Peyer's patch (tissue), 4 donors: Measurements from ENCODE around the gene WDR46. TPM values are rescaled to one million over a fixed set of nuclear protein-coding genes. Genes with fewer than 3 reads are reported as not detected.

Source experiments
- DNase-seq, 3 donors: peaks; one replicate each; pipeline ENCODE4 v3.0.0-alpha.2; 2017 to 2019
- H3K27ac ChIP-seq, 4 donors: fragments of 200-600 bp; sonication (generic); one replicate each; pipeline ENCODE4 v1.5.1; 2016 to 2019
- H3K27me3 ChIP-seq, 2 donors: fragments of 200-600 bp; sonication (generic); one replicate each; pipeline ENCODE4 v1.5.1; 2019
- H3K36me3 ChIP-seq, 3 donors: fragments of 200-600 bp; sonication (generic); one replicate each; pipeline ENCODE4 v1.5.1; 2016 to 2019
- H3K4me1 ChIP-seq, 4 donors: fragments of 200-600 bp; sonication (generic); one replicate each; pipeline ENCODE4 v1.5.1; 2016 to 2019
- H3K4me3 ChIP-seq, 4 donors: fragments of 200-600 bp; sonication (generic); 1 replicate in 3 of 4; 2 replicates in 1 of 4; pipeline ENCODE4 v1.5.1; 2016 to 2019; ENCODE audit warnings: mild to moderate bottlenecking in 1 of 4
- H3K9me3 ChIP-seq, 4 donors: fragments of 200-600 bp; sonication (generic); one replicate each; pipeline ENCODE4 v1.5.1; 2016 to 2019; ENCODE audit warnings: mild to moderate bottlenecking in 1 of 4
- POLR2A ChIP-seq, 2 donors: fragments of 450-650 bp; IDR thresholded peaks; one replicate each; pipeline ENCODE4 v1.5.1; 2017; ENCODE audit warnings: antibody characterized with exemption in 2 of 2, mild to moderate bottlenecking in 2 of 2, moderate library complexity in 2 of 2
- total RNA-seq, 4 donors: library from RNA; depleted of rRNA; stranded (reverse); fragments of >200 nt; gene quantifications; one replicate each; pipeline ENCODE4 v1.1.0, GENCODE V29; 2016
- TF ChIP-seq, protein P1 (sequence below), 6 experiments: fragments of 450-650 bp in 4 of 6; fragments of 200-600 bp in 2 of 6; sonication (generic) in 1 of 6; IDR thresholded peaks; one replicate each; pipeline ENCODE4 v1.5.1; 2017 to 2019; ENCODE audit warnings: antibody characterized with exemption in 6 of 6, mild to moderate bottlenecking in 3 of 6, moderate library complexity in 1 of 6

Gene WDR46
- total RNA-seq, 4 donors from 2014 or later: 22.1 to 102 (median 34.3) TPM

DNA sequence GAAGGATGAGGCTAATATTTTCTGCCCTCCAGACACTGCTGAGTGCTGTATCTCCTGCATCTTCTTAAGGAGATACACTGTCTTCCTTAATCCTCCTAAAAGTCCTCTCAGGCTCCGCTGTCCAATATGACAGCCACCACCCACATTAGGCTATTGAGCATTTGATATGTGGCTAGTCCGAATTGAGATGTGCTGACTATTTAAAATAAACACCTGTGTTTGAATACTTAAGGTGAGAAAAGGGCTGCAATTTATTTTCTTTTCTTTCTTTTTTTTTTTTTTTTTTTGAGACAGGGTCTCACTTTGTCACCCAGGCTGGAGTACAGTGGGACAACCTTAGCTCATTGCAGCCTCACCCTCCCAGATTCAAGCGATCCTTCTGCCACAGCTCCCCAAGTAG is 12.8 kb upstream of the WDR46 start:
- H3K36me3 ChIP-seq: peaks cover 0 to 50% (median 0%) of the 10 kb centered on the region in 3 donors
- H3K4me3 ChIP-seq: no peak overlapping the region
- no peaks in the 10 kb centered on the region for H3K27me3 ChIP-seq
- DNase-seq: no peak
- no peak for TF ChIP-seq POLR2A (IDR thresholded peaks at IDR 0.05)
- TF ChIP-seq, protein P1, sequence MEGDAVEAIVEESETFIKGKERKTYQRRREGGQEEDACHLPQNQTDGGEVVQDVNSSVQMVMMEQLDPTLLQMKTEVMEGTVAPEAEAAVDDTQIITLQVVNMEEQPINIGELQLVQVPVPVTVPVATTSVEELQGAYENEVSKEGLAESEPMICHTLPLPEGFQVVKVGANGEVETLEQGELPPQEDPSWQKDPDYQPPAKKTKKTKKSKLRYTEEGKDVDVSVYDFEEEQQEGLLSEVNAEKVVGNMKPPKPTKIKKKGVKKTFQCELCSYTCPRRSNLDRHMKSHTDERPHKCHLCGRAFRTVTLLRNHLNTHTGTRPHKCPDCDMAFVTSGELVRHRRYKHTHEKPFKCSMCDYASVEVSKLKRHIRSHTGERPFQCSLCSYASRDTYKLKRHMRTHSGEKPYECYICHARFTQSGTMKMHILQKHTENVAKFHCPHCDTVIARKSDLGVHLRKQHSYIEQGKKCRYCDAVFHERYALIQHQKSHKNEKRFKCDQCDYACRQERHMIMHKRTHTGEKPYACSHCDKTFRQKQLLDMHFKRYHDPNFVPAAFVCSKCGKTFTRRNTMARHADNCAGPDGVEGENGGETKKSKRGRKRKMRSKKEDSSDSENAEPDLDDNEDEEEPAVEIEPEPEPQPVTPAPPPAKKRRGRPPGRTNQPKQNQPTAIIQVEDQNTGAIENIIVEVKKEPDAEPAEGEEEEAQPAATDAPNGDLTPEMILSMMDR (IDR thresholded peaks at IDR 0.05): no peak
- no peaks in the 10 kb centered on the region for H3K9me3 ChIP-seq
- peaks cover 0 to 20% (median 5%) of the 10 kb centered on the region in 4 donors for H3K4me1 ChIP-seq
- H3K27ac ChIP-seq: no peak overlapping the region

DNA sequence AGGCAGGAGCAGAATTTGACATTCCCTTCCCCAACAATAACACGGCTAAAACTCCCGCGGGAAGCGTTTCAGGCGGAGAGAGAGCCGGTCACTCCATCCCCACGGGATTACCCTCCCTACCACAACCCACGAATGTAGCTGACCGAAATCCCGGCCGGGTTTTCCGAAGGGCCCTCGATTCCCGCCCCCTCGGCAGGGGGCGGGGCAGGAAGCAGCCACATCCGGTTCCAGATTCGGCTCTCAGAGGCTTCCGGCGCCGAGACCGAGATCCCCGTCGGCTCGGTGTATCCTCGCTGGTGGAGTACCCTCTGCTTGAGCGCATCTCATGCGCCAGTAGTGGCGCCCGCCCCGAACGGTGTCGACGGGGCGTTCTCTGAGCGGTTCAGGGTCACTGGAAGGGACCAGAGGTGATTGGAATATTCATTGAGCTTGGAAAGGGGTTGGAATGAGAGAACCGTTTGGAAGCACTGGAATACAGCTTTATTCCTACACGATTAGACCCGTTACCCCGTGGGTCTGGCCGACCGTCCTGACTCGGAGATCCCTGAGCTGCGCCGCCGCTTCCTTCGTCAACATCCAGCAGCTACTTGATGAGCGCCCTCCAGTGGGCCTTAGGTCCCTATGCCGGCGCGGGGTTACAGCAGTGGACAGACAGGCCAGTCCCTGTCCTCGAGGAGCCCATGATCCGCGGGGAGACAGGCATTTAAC is 10.4 kb upstream of the WDR46 start:
- Histone ChIP-seq H3K27ac (peak overlapping the region; percentile 93 to 96 (median 95)), H3K9me3 (no peaks in the 10 kb centered on the region), H3K27me3 (no peaks in the 10 kb centered on the region), H3K4me3 (peak overlapping the region; percentile 69 to 89 (median 80)), H3K36me3 (peaks cover 0 to 40% (median 0%) of the 10 kb centered on the region in 3 donors), H3K4me1 (peaks cover 0 to 22% (median 6%) of the 10 kb centered on the region in 4 donors)
- TF ChIP-seq POLR2A (IDR thresholded peaks at IDR 0.05): peak; percentile 67 to 74
- TF ChIP-seq, protein P1 (IDR thresholded peaks at IDR 0.05): peak; percentile 63 to 79 (median 72)
- peak; percentile 86 to 96 (median 94) for DNase-seq

DNA sequence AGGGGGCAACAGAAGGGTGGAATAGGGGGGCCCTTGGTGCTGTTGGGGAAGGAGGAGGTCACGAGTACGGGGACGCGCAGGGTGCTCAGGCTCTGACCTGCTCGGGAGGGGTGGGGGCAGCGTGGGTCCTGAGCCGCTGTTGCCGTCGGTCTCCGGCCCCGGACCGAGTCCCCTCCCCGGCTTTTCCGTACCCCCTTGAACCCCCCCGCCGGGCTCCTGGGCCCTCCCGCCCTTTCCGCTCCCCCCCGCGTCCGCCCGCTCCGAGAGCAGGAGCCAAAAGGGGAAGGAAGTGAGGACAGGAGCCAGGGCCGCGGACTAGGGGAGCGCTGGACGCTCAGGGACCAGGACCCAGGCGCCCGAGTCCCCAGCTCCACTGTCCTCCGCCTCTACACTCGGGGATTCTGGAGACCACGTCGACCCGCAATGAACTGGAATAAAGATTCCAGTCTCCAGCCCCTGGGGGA is 9.8 kb upstream of the WDR46 start, which contains the start of gene RGL2:
TSS of gene RGL2 (minus strand) at position 170 of the 464 bp plus-strand sequence. CDS start 332 bp downstream, outside the sequence.
- H3K4me1 ChIP-seq: peaks cover 0 to 22% (median 6%) of the 10 kb centered on the region in 4 donors
- peaks cover 0 to 35% (median 0%) of the 10 kb centered on the region in 3 donors for H3K36me3 ChIP-seq
- H3K9me3 ChIP-seq: no peaks in the 10 kb centered on the region
- TF ChIP-seq, protein P1 (IDR thresholded peaks at IDR 0.05): no peak
- TF ChIP-seq POLR2A (IDR thresholded peaks at IDR 0.05): no peak
- H3K27ac ChIP-seq: peak within 1 kb of the TSS; percentile 93 to 96 (median 95)
- no peaks in the 10 kb centered on the region for H3K27me3 ChIP-seq
- DNase-seq: peak; percentile 83 to 93 (median 88)
- H3K4me3 ChIP-seq: peak within 1 kb of the TSS; percentile 69 to 89 (median 80)

DNA sequence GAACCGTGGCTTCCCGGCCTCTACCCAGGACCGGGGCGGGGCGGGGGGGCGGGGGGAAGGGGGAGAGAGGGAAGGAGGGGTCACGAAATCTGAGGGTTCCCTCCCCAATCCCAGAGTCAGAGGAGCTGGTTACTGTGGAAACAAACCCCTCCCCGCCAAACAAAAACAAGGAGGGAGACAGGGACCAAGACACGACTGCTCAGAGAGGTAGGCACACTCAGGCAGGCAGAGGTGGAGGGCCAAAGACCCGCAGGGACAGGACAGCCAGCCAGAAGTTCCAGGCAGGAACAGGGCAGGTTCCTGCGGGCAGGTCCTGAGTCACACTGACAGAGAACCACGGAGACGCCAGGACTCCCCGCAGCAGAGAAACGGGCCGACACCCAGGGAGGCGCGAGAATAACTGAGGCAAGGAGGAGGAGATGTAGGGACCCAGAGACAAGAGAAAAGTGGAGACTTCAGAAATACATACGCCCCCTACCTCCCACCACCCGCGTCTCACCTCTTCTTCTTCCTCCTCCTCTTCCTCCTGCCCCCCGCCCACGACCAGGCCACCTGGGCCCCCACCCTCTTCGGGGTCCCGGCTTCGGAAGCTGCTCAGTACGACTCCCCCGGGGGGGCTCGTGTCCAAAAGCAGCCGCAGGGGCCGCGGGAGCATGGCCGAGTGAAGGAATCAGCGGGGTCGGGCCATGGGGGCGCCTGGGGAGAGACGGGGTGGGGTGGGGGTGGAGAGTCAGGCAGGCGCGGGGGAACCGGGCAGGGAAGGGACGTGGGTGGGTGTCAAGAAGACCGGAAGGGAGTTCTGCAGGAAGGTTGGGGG is 9.1 kb upstream of the WDR46 start:
- peaks cover 0 to 35% (median 0%) of the 10 kb centered on the region in 3 donors for H3K36me3 ChIP-seq

More for the DNA sequence above, 9.1 kb upstream of the WDR46 start:
- Histone ChIP-seq H3K27ac (peak overlapping the region; percentile 93 to 96 (median 95)), H3K27me3 (no peaks in the 10 kb centered on the region), H3K4me3 (peak overlapping the region; percentile 69 to 89 (median 80)), H3K9me3 (no peaks in the 10 kb centered on the region), H3K4me1 (peaks cover 0 to 22% (median 6%) of the 10 kb centered on the region in 4 donors)
- DNase-seq: peak; percentile 62 to 82 (median 67)
- peak in 1 of 2 donors; percentile 23 for TF ChIP-seq POLR2A (IDR thresholded peaks at IDR 0.05)
- TF ChIP-seq, protein P1 (IDR thresholded peaks at IDR 0.05): no peak
